Esophagus squamous epithelium (tissue), 5 donors: Measurements from ENCODE around the gene MEA1. TPM values are rescaled to one million over a fixed set of nuclear protein-coding genes. Genes with fewer than 3 reads are reported as not detected.
"Not testable (repeated sequence)": the region's sequence is repeated elsewhere in the genome, so short reads cannot be mapped to it uniquely, and the experiment has no call there.

Experiments used
- DNase-seq: peaks from one replicate; lab custom pipeline; 2025; lab: John Stamatoyannopoulos, UW
- H3K27ac ChIP-seq, 4 donors: fragments of 200-600 bp; sonication (generic); one replicate each; pipeline ENCODE4 v1.5.1; 2016 to 2019; ENCODE audit warnings: mild to moderate bottlenecking in 1 of 4
- H3K27me3 ChIP-seq, 4 donors: fragments of 200-600 bp; sonication (generic); 1 replicate in 3 of 4; 2 replicates in 1 of 4; pipeline versions ENCODE4 v1.5.1 to v1.6.0; 2017 to 2021; ENCODE audit warnings: antibody characterized with exemption in 1 of 4
- H3K36me3 ChIP-seq, 3 donors: fragments of 200-600 bp; sonication (generic); one replicate each; pipeline ENCODE4 v1.5.1; 2016 to 2019
- H3K4me1 ChIP-seq, 3 donors: fragments of 200-600 bp; sonication (generic); one replicate each; pipeline ENCODE4 v1.5.1; 2017 to 2019
- H3K4me3 ChIP-seq, 4 donors: fragments of 200-600 bp; sonication (generic); 1 replicate in 3 of 4; 2 replicates in 1 of 4; pipeline ENCODE4 v1.5.1; 2016 to 2019; ENCODE audit warnings: mild to moderate bottlenecking in 2 of 4, moderate library complexity in 1 of 4
- H3K9me3 ChIP-seq, 3 donors: fragments of 200-600 bp; sonication (generic); one replicate each; pipeline ENCODE4 v1.5.1; 2016 to 2019
- POLR2A ChIP-seq, 4 donors: fragments of 450-650 bp; IDR thresholded peaks; one replicate each; pipeline ENCODE4 v1.6.1; 2017; ENCODE audit warnings: antibody characterized with exemption in 4 of 4, mild to moderate bottlenecking in 4 of 4, moderate library complexity in 3 of 4
- WGBS, 2 donors: methylation state at CpG; one replicate each; pipeline ENCODE4 v1.1.5; 2018; 5-methylcytosine and 5-hydroxymethylcytosine counted together
- intact Hi-C: fragments of 100-400 bp; cut with DNase I; formaldehyde crosslinking; loops from one replicate; pipeline ENCODE4 v1.15.0; 2022
- total RNA-seq, 4 donors: library from RNA; depleted of rRNA; stranded (reverse); fragments of >200 nt; gene quantifications; one replicate each; pipeline ENCODE4 v1.1.0, GENCODE V29; 2016
- TF ChIP-seq, protein P1 (sequence below), 6 experiments: fragments of 450-650 bp in 4 of 6; fragments of 200-600 bp in 2 of 6; sonication (generic) in 2 of 6; IDR thresholded peaks; one replicate each; pipeline ENCODE4 v1.5.1; 2016 to 2019; ENCODE audit warnings: antibody characterized with exemption in 6 of 6, mild to moderate bottlenecking in 4 of 6, moderate library complexity in 4 of 6
- donor health status: DM: yes; HTN: yes; CAD: no.

The MEA1 gene
- total RNA-seq, 4 donors from 2014 or later, result 28.9 to 56.6 (median 49.1) TPM

- Histone ChIP-seq H3K4me1 (no peaks in the 10 kb centered on the region), H3K27me3 (no peaks in the 10 kb centered on the region), H3K4me3 (no peak overlapping the region), H3K36me3 (peaks cover 17 to 88% (median 26%) of the 10 kb centered on the region in 3 donors), H3K9me3 (no peaks in the 10 kb centered on the region), H3K27ac (no peak overlapping the region)
- no peak for DNase-seq
- WGBS, 2 donors, result 92 to 98% methylated on average over 2 to 5 of the region's 11 CpGs
- no peak for TF ChIP-seq POLR2A (IDR thresholded peaks at IDR 0.05)
- TF ChIP-seq, protein P1, sequence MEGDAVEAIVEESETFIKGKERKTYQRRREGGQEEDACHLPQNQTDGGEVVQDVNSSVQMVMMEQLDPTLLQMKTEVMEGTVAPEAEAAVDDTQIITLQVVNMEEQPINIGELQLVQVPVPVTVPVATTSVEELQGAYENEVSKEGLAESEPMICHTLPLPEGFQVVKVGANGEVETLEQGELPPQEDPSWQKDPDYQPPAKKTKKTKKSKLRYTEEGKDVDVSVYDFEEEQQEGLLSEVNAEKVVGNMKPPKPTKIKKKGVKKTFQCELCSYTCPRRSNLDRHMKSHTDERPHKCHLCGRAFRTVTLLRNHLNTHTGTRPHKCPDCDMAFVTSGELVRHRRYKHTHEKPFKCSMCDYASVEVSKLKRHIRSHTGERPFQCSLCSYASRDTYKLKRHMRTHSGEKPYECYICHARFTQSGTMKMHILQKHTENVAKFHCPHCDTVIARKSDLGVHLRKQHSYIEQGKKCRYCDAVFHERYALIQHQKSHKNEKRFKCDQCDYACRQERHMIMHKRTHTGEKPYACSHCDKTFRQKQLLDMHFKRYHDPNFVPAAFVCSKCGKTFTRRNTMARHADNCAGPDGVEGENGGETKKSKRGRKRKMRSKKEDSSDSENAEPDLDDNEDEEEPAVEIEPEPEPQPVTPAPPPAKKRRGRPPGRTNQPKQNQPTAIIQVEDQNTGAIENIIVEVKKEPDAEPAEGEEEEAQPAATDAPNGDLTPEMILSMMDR (IDR thresholded peaks at IDR 0.05), result no peak
- intact Hi-C loops, result no loop called here
These were observed 7.5 kb downstream of the MEA1 start for GRCh38 chr6:43006251-43006650.

DNA sequence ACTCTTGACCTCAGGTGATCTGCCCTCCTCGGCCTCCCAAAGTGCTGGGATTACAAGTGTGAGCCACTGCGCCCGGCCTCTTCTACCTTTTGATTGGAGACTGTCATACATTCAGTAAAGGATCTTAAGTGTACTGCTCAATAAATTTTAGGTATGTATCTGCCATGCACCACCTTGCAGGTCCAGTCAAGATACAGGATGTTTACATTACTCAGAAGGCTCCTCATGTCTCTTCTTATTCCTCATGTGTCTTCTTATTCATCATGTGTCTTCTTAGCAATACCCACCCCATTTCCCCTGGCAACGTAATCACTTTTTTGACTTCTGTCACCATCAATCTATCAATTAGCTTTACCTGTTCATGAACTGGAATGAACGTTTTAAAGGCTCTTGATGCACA is 7.9 kb downstream of the MEA1 start:
- no peaks in the 10 kb centered on the region for H3K27me3 ChIP-seq
- intact Hi-C loops, result no loop called here

GRCh38 chr6:43001843-43002242 is 11.9 kb downstream of the MEA1 start:
- H3K4me1 ChIP-seq, result no peaks in the 10 kb centered on the region
- no peaks in the 10 kb centered on the region for H3K9me3 ChIP-seq
- no peak for TF ChIP-seq POLR2A (IDR thresholded peaks at IDR 0.05)
- TF ChIP-seq, protein P1 (IDR thresholded peaks at IDR 0.05), result no peak
- H3K27ac ChIP-seq, result no peak overlapping the region
- DNase-seq, result no peak
- H3K27me3 ChIP-seq, result no peaks in the 10 kb centered on the region
- peaks cover 2 to 50% (median 10%) of the 10 kb centered on the region in 3 donors for H3K36me3 ChIP-seq
- intact Hi-C loops, result no loop called here
- 90 to 99% methylated on average over 7 of the region's 8 CpGs for WGBS, 2 donors
- H3K4me3 ChIP-seq, result no peak overlapping the region

More for the DNA sequence above, 7.9 kb downstream of the MEA1 start:
- Histone ChIP-seq H3K27ac (no peak overlapping the region), H3K9me3 (no peaks in the 10 kb centered on the region), H3K4me3 (no peak overlapping the region), H3K4me1 (no peaks in the 10 kb centered on the region), H3K36me3 (peaks cover 13 to 88% (median 26%) of the 10 kb centered on the region in 3 donors)
- WGBS, 2 donors, result 65 to 85% methylated on average over 3 to 4 of the region's 5 CpGs
- no peak for TF ChIP-seq POLR2A (IDR thresholded peaks at IDR 0.05)
- no peak for DNase-seq

DNA sequence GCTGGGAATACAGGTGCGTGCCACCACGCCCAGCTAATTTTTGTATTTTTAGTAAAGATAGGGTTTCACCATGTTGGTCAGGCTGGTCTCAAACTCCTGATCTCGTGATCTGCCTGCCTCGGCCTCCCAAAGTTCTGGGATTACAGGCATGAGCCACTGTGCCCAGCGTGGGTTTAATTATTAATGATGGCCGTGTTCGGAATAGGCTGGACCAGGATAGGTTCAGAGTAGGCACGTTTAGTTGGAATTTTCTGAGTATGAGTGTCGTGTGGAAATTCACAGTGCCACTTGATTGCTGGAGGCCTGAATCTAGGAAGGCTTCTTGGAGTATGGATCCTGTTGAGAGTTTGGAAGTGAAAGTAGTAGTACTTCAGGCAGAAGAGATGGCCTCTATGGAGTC is 15.5 kb downstream of the MEA1 start:
- H3K27me3 ChIP-seq, DNase-seq, intact Hi-C loops, H3K27ac ChIP-seq, H3K4me1 ChIP-seq, H3K9me3 ChIP-seq, H3K4me3 ChIP-seq: not testable (repeated sequence)
- peaks cover 0 to 38% (median 0%) of the 10 kb centered on the region in 3 donors for H3K36me3 ChIP-seq
- WGBS, 2 donors, result 88 to 95% methylated on average over 4 to 8 of the region's 9 CpGs

- no peaks in the 10 kb centered on the region for H3K9me3 ChIP-seq
- H3K4me3 ChIP-seq, result no peak overlapping the region
- H3K4me1 ChIP-seq, result no peaks in the 10 kb centered on the region
- TF ChIP-seq POLR2A (IDR thresholded peaks at IDR 0.05), result no peak
- H3K27ac ChIP-seq, result no peak overlapping the region
- intact Hi-C loops, result no loop called here
- H3K27me3 ChIP-seq, result no peaks in the 10 kb centered on the region
- no peak for DNase-seq
- H3K36me3 ChIP-seq, result peaks cover 0 to 38% (median 0%) of the 10 kb centered on the region in 3 donors
These were observed 17.2 kb downstream of the MEA1 start for GRCh38 chr6:42996513-42996912.

DNA sequence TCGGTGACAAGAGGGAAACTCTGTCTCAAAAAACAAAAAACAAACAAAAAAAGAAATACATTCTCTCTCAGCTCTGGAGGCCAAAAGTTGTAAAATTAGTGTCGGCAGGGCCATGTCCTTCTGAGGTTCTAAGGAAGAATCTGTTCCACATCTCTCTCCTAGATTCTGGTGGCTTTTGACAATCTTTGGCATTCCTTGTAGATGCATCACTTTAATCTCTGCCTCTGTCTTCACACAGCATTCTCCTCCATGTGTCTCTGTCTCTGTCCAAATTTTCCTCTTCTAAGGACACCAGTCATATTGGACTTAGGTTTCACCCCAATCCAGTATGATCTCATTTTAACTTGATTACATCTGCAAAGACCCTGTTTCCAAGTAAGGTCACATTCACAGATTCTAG is 20.3 kb downstream of the MEA1 start:
- H3K4me3 ChIP-seq, result no peak overlapping the region
- no peaks in the 10 kb centered on the region for H3K27me3 ChIP-seq
- 78 to 91% methylated on average over 2 of the region's 2 CpGs for WGBS, 2 donors
- H3K36me3 ChIP-seq, result peaks cover 0 to 58% (median 9%) of the 10 kb centered on the region in 3 donors
- no peaks in the 10 kb centered on the region for H3K9me3 ChIP-seq
- intact Hi-C loops, result no loop called here
- no peak overlapping the region for H3K27ac ChIP-seq
- no peak for DNase-seq
- H3K4me1 ChIP-seq, result peaks cover 0 to 8% (median 0%) of the 10 kb centered on the region in 3 donors
- TF ChIP-seq, protein P1 (IDR thresholded peaks at IDR 0.05), result no peak
- no peak for TF ChIP-seq POLR2A (IDR thresholded peaks at IDR 0.05)

GRCh38 chr6:42989923-42990322 is 23.8 kb downstream of the MEA1 start:
- Histone ChIP-seq H3K27ac (no peak overlapping the region), H3K4me1 (peaks cover 16 to 43% (median 21%) of the 10 kb centered on the region in 3 donors), H3K27me3 (no peaks in the 10 kb centered on the region), H3K9me3 (no peaks in the 10 kb centered on the region), H3K4me3 (no peak overlapping the region), H3K36me3 (peaks cover 0 to 58% (median 9%) of the 10 kb centered on the region in 3 donors)
- 84 to 90% methylated on average over 4 to 5 of the region's 5 CpGs for WGBS, 2 donors
- no peak for TF ChIP-seq POLR2A (IDR thresholded peaks at IDR 0.05)
- TF ChIP-seq, protein P1 (IDR thresholded peaks at IDR 0.05), result no peak
- intact Hi-C loops, result no loop called here
- no peak for DNase-seq
